Brain microvascular endothelial cell (primary cell): ENCODE measurements around the gene FRMPD4.

ENCODE experiments used
- DNase-seq: peaks from one replicate; pipeline ENCODE4 v3.0.0-alpha.2; 2020
- H3K27ac ChIP-seq: fragments of 250-450 bp; sonication (Bioruptor Pico); 2 replicates; pipeline ENCODE4 v1.5.1; 2020; ENCODE audit warnings: mild to moderate bottlenecking, moderate library complexity
- H3K27me3 ChIP-seq: fragments of 250-450 bp; sonication (Bioruptor Pico); replicated peaks from 2 replicates; pipeline ENCODE4 v1.5.1; 2020; ENCODE audit warnings: mild to moderate bottlenecking
- H3K36me3 ChIP-seq: fragments of 250-450 bp; sonication (Bioruptor Pico); replicated peaks from 2 replicates; pipeline ENCODE4 v1.5.1; 2020; ENCODE audit warnings: mild to moderate bottlenecking
- H3K4me3 ChIP-seq: 2 replicates; pipeline ENCODE4 v1.5.1; 2011; ENCODE audit warnings: low read depth, mild to moderate bottlenecking, control low read depth, low read length, moderate library complexity
- CTCF ChIP-seq: IDR thresholded peaks from 2 replicates; pipeline ENCODE4 v1.5.1; 2011; ENCODE audit warnings: low read depth, mild to moderate bottlenecking, moderate library complexity, low read length, control low read depth, inconsistent platforms; ENCODE audit errors: missing control alignments
- in situ Hi-C: cut with HindIII; loops from 2 replicates; pipeline ENCODE4 v1.10.0; 2017; ENCODE audit warnings: low sequenced_read_pairs, low pct_ligation_motif_present

Gene FRMPD4

DNA sequence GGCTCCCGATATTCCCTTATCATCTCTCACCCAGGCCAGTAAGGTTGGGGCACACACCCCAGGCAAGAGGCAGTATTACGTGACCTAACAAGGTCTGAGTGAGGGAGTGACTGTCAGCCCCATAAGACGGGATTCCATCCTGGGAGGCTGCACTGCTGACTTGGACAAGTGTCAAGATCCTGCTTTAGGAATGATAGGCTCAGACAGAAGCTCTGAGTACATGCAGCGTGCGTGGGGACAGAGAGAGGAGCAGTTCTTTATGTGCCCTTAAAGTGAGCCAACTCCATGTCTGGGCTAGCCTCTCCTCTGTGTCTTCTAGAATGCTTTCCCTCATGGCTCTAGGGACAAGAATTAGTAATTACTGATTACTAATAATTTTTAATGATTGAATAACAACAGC lies 510.7 kb downstream of the FRMPD4 start:
- no peak for TF ChIP-seq CTCF
- H3K36me3 ChIP-seq, result no peaks in the 10 kb centered on the region
- H3K27me3 ChIP-seq, result no peaks in the 10 kb centered on the region
- H3K4me3 ChIP-seq, result no peak overlapping the region
- DNase-seq, result no peak
- in situ Hi-C loops, result no loop called here
- H3K27ac ChIP-seq, result no peak overlapping the region

DNA sequence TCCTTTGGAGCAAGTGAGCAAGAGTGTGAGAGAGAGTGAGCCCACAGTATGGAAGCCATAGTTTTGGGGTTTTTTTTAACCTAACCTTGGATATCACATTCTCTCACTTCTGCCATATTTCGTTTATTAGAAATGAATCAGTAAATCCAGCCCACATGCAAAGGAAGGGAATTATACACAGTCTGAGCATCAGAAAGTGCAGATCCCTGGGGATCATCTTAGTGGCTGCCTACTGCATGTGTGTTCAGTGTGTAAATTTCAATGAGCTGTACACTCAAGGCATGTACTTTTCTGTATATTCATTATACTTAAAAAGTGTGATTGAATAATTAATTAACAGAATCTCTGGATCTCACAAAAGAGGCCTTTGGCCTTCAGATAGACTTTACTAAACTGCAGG lies 519.2 kb downstream of the FRMPD4 start:
- Histone ChIP-seq H3K4me3 (no peak overlapping the region), H3K27ac (no peak overlapping the region), H3K36me3 (no peaks in the 10 kb centered on the region), H3K27me3 (no peaks in the 10 kb centered on the region)
- in situ Hi-C loops, result no loop called here
- TF ChIP-seq CTCF, result no peak
- DNase-seq, result no peak

DNA sequence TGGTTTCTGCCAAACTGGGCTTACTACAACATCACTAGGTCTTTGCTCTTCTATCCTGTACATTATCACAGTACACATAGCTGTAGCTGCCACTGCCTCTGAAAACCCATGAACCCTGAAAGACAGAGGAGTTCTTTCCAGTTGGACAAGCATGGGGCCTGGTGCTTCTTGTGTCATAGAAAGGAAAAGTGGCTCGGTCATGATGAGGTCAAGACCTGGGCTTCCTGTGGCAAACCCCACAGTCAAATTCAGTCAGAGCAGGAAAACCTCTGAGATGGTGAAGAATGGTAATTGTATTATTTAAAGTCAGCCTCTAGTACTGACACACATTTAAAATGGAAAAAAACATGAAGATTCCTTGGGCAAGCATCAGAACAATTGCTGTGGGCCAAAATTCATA lies 519.6 kb downstream of the FRMPD4 start:
- no peak for TF ChIP-seq CTCF
- H3K36me3 ChIP-seq, result no peaks in the 10 kb centered on the region
- H3K4me3 ChIP-seq, result no peak overlapping the region
- no peak for DNase-seq
- in situ Hi-C loops, result no loop called here
- no peaks in the 10 kb centered on the region for H3K27me3 ChIP-seq
- H3K27ac ChIP-seq, result no peak overlapping the region

- H3K4me3 ChIP-seq, result no peak overlapping the region
- TF ChIP-seq CTCF, result no peak
- DNase-seq, result no peak
- in situ Hi-C loops, result no loop called here
- H3K36me3 ChIP-seq, result no peaks in the 10 kb centered on the region
- H3K27me3 ChIP-seq, result no peaks in the 10 kb centered on the region
- no peak overlapping the region for H3K27ac ChIP-seq
These were observed 523.2 kb downstream of the FRMPD4 start for GRCh38 chrX:12661464-12661863.

DNA sequence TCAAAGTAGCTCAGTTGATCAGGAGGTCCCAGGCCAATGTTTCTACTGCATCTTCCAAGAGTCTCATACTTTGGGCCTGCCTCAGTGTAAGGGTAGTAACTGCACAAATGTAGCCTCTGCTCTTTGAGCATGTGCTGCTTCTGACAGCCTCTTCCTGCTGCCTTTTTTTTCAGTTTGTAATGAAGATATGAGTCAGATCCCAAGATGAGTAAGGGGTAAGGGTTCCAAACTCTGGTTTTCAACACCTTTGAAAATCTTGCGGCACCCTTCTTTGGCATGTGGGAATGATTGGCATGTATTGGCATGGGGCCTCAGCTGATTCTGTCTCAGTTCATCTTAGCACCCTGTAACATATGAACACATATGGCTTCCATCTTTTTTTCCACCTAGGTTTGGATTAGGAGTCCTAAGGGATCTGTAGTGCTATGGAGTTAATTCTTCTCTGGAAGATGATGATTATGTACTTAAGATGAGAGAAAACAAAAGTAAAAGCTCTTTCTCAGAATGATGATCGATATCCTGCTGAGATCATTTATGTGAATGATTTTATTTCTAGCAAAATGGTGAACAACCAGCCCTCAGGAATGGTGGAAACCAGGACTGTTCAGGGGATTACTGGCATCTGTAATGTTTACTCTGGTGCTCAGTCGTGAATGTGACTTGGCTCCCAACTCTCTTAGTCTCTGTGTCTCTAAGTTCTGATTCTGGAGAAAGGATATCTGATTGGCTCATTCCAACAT lies 534.3 kb downstream of the FRMPD4 start:
- Histone ChIP-seq H3K4me3 (no peak overlapping the region), H3K27me3 (no peaks in the 10 kb centered on the region), H3K36me3 (no peaks in the 10 kb centered on the region), H3K27ac (no peak overlapping the region)
- no peak for DNase-seq
- TF ChIP-seq CTCF, result no peak
- in situ Hi-C loops, result no loop called here

DNA sequence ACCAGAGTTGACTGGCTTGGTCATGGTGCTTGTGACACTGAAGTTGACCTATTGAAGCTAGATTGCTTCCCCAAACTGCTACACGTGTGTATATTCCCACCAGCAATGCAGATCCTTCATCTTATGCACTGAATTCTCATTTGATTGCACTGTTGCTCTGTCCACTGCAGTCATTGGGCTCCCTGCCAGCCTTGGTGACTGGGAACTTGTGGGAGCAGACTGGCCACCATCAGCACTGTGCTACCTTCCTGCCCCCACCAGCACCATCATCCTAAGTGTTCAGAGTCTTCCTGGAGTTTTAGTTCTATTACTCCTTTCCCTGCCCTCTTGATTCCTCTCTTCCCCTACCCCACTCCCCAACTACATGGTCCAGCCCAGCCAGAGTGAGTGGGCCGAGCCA lies 535.2 kb downstream of the FRMPD4 start:
- no peaks in the 10 kb centered on the region for H3K36me3 ChIP-seq
- H3K4me3 ChIP-seq, result no peak overlapping the region
- no peak for DNase-seq
- no peaks in the 10 kb centered on the region for H3K27me3 ChIP-seq
- TF ChIP-seq CTCF, result no peak
- H3K27ac ChIP-seq, result no peak overlapping the region
- in situ Hi-C loops, result no loop called here
